Measurements from ENCODE around the gene FTSJ1.
"Not testable (repeated sequence)": the region's sequence is repeated elsewhere in the genome, so short reads cannot be mapped to it uniquely, and the experiment has no call there.

The FTSJ1 gene

GRCh38 chrX:48475774-48476577 lies at the start of gene FTSJ1:
Gene FTSJ1 (plus strand): TSS chrX:48476199. CDS start chrX:48478048, 1,849 bp downstream.
- DNase-seq (ENCODE audit: low spot score): peak; percentile 88

- not testable (repeated sequence) for DNase-seq (ENCODE audit: low spot score)
Observed at GRCh38 chrX:48427027-48427716, 48.8 kb upstream of the FTSJ1 start.

DNA sequence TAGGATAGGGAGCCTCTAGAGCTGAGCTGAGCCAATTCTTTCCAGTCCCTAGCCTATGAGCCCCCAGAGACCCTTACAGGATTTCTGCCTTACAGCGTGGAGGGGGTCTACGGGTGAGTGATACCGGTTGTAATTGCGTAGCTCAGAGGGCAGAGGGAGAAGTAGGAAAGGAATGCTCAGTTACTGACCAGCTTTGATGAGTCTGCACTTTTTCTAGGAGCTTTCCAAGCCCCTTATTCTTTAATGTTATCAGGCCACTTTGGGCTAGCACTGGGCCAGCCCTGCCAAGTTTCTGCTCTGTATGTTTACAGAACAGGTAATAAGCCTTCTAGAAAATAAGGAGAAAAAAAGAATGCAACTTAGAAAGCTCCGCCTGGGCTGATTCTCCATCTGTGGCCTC lies 46.4 kb upstream of the FTSJ1 start:
- not testable (repeated sequence) for DNase-seq (ENCODE audit: low spot score)

DNA sequence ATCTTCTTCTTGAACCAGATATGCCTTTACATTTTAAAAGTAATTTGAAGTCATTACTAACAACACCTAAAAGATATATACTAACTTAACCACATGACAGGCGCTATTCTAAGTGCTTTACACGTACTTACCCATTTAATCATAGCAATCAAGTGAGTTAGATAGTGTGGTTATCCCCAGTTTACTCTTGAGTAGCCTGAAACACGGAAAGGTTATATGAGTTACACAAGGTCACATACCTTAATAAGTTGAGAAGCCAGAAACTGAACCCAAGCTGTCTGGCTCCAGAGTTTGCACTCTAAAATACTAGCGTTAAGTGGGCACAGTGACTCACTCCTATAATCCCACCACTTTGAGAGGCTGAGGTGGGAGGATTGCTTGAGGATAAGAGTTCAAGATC lies 45.8 kb upstream of the FTSJ1 start:
- DNase-seq (ENCODE audit: low spot score): not testable (repeated sequence)

GRCh38 chrX:48433713-48434112 lies 42.3 kb upstream of the FTSJ1 start:
- not testable (repeated sequence) for DNase-seq (ENCODE audit: low spot score)

GRCh38 chrX:48447201-48447600 lies 28.8 kb upstream of the FTSJ1 start:
- DNase-seq (ENCODE audit: low spot score): not testable (repeated sequence)

DNA sequence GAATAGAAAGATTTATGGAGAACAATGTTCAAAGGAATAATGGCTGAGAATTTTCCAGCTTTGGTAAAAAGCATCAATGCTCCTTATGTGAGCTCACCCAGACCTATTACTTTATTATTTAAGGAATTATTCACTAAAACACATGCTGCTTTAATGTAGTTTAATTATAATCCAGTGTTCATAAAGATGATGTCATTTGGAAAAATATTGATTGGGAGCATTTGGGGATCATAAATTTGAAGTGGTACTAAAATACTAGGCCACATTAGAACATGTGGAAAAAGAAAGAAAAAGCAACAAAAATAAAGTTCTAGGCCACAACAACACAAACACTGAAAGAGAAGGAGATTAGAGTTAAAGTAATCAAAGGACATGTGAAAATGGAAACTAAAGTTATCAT lies 25.9 kb upstream of the FTSJ1 start:
- DNase-seq (ENCODE audit: low spot score): no peak

DNA sequence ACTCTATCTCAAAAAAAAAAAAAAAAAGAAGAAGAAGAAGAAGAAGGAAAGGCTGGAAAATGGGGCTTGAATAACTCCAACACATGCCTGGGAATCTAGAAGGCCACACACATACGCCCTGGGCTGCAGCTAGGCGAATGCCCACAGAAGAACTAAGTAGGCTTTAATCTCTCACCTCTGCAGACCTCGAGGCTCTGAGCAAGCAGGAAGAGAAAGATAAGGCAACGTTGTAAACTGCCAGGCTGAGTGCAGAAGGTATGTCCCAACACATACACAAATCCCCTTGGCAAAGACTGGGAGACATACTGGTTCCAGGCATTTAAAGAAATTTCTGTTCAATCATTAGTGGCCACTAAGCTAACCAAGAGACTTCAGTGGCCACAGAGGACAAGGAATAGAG lies 24.3 kb upstream of the FTSJ1 start:
- DNase-seq (ENCODE audit: low spot score): no peak

- no peak for DNase-seq (ENCODE audit: low spot score)
Observed at GRCh38 chrX:48456628-48457331, 19.2 kb upstream of the FTSJ1 start.

DNA sequence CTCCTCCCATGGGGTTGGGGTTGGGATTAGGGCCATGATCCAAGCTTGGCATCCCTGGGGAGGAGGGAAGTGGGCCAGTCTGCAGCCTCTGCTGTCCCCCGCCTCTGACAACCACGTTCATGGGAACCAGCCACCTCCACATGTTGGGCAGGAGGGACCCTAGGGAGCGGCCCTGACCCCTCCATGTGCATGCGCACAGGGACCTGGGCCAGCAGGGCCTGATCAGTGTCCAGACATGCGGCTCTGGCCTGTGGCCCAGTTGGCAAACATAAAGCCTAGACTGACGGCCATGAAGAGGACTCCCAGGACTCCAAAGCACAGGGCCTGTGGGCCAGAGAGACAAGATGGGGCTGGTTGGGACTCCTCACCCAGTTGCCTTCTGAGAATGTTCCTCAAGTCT lies 17.3 kb upstream of the FTSJ1 start:
- no peak for DNase-seq (ENCODE audit: low spot score)

DNA sequence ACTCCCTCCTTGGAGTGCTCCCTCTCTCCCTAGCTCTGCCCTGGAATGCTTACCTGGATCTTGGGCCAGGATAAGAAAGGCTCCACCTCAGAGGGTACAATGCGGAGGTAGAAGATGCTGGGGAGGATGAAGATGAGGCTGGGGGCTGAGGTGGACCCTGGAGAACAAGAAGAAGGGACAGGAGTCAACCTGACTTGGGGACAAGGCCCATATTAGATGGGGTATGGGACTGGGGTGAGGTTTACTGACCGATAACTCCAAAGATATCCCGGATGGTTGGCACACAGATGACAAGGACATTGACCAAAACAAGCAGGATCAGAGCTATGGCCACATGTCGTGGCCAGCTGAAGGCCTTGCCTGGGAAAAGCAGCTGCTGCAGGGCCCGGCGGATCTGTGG lies 16.5 kb upstream of the FTSJ1 start:
- DNase-seq (ENCODE audit: low spot score): no peak

GRCh38 chrX:48460031-48460430 lies 16.0 kb upstream of the FTSJ1 start:
- no peak for DNase-seq (ENCODE audit: low spot score)

- DNase-seq (ENCODE audit: low spot score): no peak
Observed at GRCh38 chrX:48460606-48461005, 15.4 kb upstream of the FTSJ1 start.

- DNase-seq (ENCODE audit: low spot score): peak; percentile 33
Observed at GRCh38 chrX:48461830-48462229, 14.2 kb upstream of the FTSJ1 start.

DNA sequence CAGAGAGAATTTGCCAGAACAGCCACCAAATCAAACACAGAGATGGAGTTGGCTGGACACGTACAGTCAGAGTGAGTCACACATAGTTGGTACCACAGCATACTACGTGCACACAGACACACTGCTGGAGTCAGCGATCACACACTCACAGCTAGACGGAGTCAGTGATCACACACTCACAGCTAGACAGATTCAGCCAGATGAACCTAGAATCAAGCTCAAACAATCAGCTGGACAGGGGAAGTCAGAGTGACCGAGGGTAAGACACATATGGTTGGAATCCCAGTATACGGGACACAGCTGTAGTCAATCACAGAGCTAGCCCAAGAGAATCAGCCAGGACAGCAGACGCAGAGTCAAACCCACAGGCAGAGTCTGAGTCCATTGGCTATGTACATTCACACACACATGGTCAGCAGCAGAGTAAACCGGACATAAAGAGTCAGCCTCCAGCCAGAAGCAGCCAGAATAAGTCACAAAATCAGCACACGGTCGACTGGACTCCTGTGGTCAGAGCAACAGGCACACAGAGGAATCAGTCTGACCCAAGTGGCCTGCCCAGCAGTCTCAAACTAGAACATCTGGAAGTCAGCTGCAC lies 10.6 kb upstream of the FTSJ1 start:
- no peak for DNase-seq (ENCODE audit: low spot score)

GRCh38 chrX:48466696-48467095 lies 9.3 kb upstream of the FTSJ1 start:
- DNase-seq (ENCODE audit: low spot score): peak; percentile 31

DNA sequence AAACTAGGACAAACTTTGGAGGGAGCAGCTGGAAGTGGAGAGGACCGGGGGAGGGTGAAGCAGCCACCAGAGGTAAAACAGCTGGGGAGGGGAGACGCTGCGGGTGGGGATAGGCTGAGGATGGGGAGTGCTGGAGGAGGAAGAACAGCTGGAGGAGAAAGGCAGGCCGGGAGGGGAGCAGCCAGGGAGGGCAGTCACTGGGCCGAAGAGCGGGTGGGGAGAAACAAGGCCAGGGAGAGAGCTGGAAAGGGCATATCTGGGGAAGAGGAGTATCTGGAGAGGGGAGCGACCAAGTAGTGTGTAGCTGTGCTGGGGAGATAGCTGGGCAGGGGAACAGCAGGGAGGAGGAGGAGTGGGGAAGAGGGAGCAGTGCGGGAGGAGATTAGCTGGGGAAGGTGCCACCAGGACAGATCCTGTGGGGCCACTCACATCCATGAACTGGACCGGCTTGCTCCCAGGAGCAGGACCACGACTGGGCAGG lies 8.7 kb upstream of the FTSJ1 start:
- DNase-seq (ENCODE audit: low spot score): no peak

DNA sequence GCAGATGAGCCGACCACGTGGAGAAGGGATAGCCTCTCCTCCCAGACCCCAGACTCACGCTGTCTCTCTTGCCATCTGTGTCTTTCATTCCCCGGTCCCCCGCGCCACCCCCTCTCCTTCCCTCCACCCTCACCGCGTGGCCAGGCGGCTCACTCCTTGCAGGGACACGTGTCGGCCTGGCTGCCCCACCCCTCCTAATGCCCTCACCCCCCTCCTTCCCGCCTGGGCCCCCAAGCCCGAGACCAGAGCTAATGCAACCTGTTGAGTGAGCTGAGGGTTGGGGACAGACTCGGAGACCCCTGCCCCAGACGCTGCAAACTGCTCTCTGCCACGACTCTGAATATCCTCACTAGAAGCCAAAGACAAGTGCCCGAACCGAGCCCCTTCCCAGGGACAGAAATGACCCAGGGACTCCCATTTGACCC lies 7.7 kb upstream of the FTSJ1 start:
- DNase-seq (ENCODE audit: low spot score): peak; percentile 47

DNA sequence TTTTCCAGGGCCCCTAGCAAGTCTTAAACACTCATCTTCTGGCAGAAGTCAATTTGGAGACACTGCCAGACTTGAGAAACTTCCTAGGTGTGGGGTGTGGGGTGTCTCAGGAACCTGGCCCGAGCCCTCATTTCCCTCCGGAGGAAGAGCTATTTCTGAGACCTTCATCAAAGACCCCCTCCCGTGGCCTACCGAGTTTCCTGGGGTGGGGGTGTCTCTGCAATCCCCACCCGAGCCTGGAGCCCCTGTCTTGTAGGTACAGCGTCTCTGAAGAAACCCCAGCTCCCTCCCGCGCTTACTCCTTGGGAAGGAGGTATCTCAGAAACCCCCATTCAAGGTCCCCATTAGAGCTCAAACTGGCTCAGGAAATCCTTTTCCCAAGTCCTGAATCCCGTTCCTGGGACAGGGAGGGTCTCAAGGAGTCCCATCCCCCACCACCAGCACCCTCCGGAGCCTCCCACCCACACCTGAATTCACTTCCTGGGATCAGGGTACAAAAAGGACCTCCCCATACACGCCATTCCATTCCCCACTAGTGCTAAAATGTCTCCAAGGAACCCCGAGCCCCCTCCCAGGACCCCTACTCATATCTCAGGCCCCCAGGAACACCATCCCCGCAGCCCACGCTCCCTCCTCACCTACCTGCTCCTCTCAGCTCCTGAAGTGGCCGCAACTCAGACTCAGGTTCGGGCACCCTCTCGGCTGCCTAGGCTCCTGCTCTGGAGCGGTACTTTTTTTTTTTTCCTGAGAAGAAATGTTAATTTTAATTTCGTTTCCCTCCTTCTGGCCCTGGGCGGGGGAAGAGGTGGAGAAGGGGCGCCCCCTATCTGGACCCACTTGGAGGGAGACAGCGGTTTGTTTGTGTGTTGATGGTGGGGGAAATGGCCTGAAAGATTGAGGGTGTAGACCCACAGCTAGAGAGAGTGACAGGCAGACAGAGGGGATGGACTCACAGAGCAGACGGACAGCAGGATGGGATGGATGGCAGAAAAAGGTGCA lies 7.0 kb upstream of the FTSJ1 start:
- DNase-seq (ENCODE audit: low spot score): peak; percentile 50

DNA sequence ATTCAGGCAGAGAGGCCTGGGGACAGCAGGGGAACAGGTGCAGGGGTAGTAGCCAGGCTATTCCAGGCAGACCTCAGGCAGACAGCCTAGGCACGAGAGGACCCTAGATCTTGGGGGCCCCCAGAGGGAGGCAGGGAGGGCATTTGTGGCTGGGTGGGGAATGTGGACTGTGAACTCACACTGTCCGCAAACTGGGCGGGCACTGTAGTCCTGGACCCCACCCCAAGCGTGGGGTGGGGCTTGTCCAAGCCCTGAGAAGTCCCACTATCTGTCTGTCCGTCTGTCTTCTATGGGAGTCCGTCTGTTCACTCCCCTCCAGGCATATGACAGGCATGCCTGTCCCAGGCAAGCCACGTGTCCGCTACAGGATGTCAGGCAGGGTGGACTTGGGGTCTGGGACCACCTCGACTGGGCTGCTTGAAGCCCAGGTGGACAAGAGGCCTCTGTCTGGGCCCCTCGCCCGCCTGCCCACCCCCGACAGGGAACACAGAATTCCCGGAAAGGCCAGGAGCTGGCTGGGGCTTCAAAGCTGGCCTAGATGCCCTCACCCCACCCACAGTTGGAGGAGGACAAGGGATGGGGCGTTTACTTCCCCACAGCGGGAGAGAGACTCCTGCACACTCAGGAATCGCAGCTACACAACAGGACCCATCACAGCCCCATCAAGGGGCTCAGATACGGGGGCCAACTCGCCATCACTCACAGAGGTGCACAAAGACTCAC lies 5.7 kb upstream of the FTSJ1 start, which contains the start of gene SLC38A5:
TSS of gene SLC38A5 (minus strand) at position 151 of the 723 bp plus-strand sequence. CDS start 2,336 bp downstream, outside the sequence.
- no peak for DNase-seq (ENCODE audit: low spot score)

Measured in activated CD4-positive, alpha-beta T cell treated with anti-CD3 and anti-CD28 coated beads, Interleukin-2, Interleukin-4, amounts not matched to agents 100 ng/mL and 50 ng/mL, durations not matched to agents 16 hours and 8 hours (primary cell).